Trophoblast cell (in vitro differentiated cells and primary cell): ENCODE measurements around the gene ELP1.
"Not testable (repeated sequence)": the region's sequence is repeated elsewhere in the genome, so short reads cannot be mapped to it uniquely, and the experiment has no call there.

Source experiments
- DNase-seq, 2 donors: peaks; one replicate each; pipeline ENCODE4 v3.0.0-alpha.2; 2016
- H2AFZ ChIP-seq: 2 replicates; pipeline ENCODE4 v1.6.1; 2013; ENCODE audit warnings: low read length, moderate library complexity, mild to moderate bottlenecking; ENCODE audit not compliant: insufficient read depth, poor library complexity
- H2AK5ac ChIP-seq: 2 replicates; pipeline ENCODE4 v1.6.1; 2013; ENCODE audit warnings: mild to moderate bottlenecking, low read length
- H2BK120ac ChIP-seq: 2 replicates; pipeline ENCODE4 v1.6.1; 2013; ENCODE audit warnings: low read length, mild to moderate bottlenecking, moderate library complexity; ENCODE audit not compliant: insufficient read depth, poor library complexity
- H2BK12ac ChIP-seq: 2 replicates; pipeline ENCODE4 v1.6.1; 2013; ENCODE audit warnings: mild to moderate bottlenecking, low read length, moderate library complexity
- H2BK5ac ChIP-seq: 2 replicates; pipeline ENCODE4 v1.6.1; 2013; ENCODE audit warnings: low read length, low read depth, moderate library complexity, mild to moderate bottlenecking; ENCODE audit not compliant: poor library complexity
- H3K14ac ChIP-seq: 2 replicates; pipeline ENCODE4 v1.6.1; 2013; ENCODE audit warnings: mild to moderate bottlenecking, low read length
- H3K18ac ChIP-seq: 2 replicates; pipeline ENCODE4 v1.6.1; 2013; ENCODE audit warnings: mild to moderate bottlenecking, low read length
- H3K23ac ChIP-seq: 2 replicates; pipeline ENCODE4 v1.6.1; 2013; ENCODE audit warnings: low read length
- H3K27ac ChIP-seq: 2 replicates; pipeline ENCODE4 v1.5.1; 2013; ENCODE audit warnings: low read depth, mild to moderate bottlenecking, inconsistent platforms, low read length, moderate library complexity
- H3K27me3 ChIP-seq: 2 replicates; pipeline ENCODE4 v1.6.1; 2013; ENCODE audit warnings: inconsistent platforms, mild to moderate bottlenecking, low read length, moderate library complexity; ENCODE audit not compliant: insufficient read depth
- H3K36me3 ChIP-seq, 2 experiments: 1 replicate in 1 of 2; 2 replicates in 1 of 2; pipeline ENCODE4 v1.6.1; 2013; ENCODE audit warnings: low read length in 2 of 2, mild to moderate bottlenecking in 2 of 2, moderate library complexity in 1 of 2; ENCODE audit not compliant: insufficient read depth in 2 of 2, control insufficient read depth in 1 of 2
- H3K4ac ChIP-seq: 2 replicates; pipeline ENCODE4 v1.6.1; 2013; ENCODE audit warnings: low read depth, mild to moderate bottlenecking, low read length, moderate library complexity
- H3K4me1 ChIP-seq, 2 experiments: 1 replicate in 1 of 2; 2 replicates in 1 of 2; pipeline ENCODE4 v1.6.1; 2013; ENCODE audit warnings: low read length in 2 of 2, mild to moderate bottlenecking in 2 of 2, moderate library complexity in 1 of 2; ENCODE audit not compliant: insufficient read depth in 2 of 2, control insufficient read depth in 1 of 2
- H3K4me2 ChIP-seq: 2 replicates; pipeline ENCODE4 v1.6.1; 2013; ENCODE audit warnings: inconsistent platforms, mild to moderate bottlenecking, low read length, moderate library complexity
- H3K4me3 ChIP-seq: 2 replicates; pipeline ENCODE4 v1.5.1; 2013; ENCODE audit warnings: mild to moderate bottlenecking, low read depth, low read length, inconsistent platforms
- H3K79me1 ChIP-seq: one replicate; pipeline ENCODE4 v1.6.1; 2013; ENCODE audit warnings: low read length
- H3K79me2 ChIP-seq: 2 replicates; pipeline ENCODE4 v1.6.1; 2013; ENCODE audit warnings: low read length, mild to moderate bottlenecking; ENCODE audit not compliant: control insufficient read depth, insufficient read depth, poor library complexity
- H3K9ac ChIP-seq: 2 replicates; pipeline ENCODE4 v1.6.1; 2013; ENCODE audit warnings: mild to moderate bottlenecking, low read length
- H3K9me3 ChIP-seq: 2 replicates; pipeline ENCODE4 v1.6.1; 2013; ENCODE audit warnings: low read depth, mild to moderate bottlenecking, control low read depth, inconsistent platforms, low read length; ENCODE audit not compliant: insufficient read depth
- H4K12ac ChIP-seq: 2 replicates; pipeline ENCODE4 v1.6.1; 2013; ENCODE audit warnings: low read depth, mild to moderate bottlenecking, low read length, moderate library complexity
- H4K8ac ChIP-seq: 2 replicates; pipeline ENCODE4 v1.6.1; 2013; ENCODE audit warnings: low read depth, mild to moderate bottlenecking, low read length, moderate library complexity
- H4K91ac ChIP-seq: one replicate; pipeline ENCODE4 v1.6.1; 2013; ENCODE audit warnings: low read depth, mild to moderate bottlenecking, low read length, moderate library complexity
- WGBS: extraction: QIAGEN DNeasy Blood & Tissue Kit; methylation state at CpG from one replicate; pipeline ENCODE4 v1.1.7; 2013; ENCODE audit warnings: missing lambda C conversion rate; ENCODE audit not compliant: insufficient read length, insufficient coverage; ENCODE audit errors: extremely low coverage; 5-methylcytosine and 5-hydroxymethylcytosine counted together

The ELP1 gene

GRCh38 chr9:108972626-108973209 lies 38.8 kb upstream of the ELP1 start:
- no CpG with 5 or more reads among the region's 2 CpGs for whole genome bisulfite sequencing
- Histone ChIP-seq H2AFZ (no peak overlapping the region), H3K23ac (no peak overlapping the region), H3K9ac (no peak overlapping the region), H3K4me3 (no peak overlapping the region), H3K4ac (no peak overlapping the region), H3K9me3 (no peaks in the 10 kb centered on the region), H3K18ac (no peak overlapping the region), H3K14ac (no peak overlapping the region), H3K79me1 (no peaks in the 10 kb centered on the region), H4K8ac (no peak overlapping the region), H4K91ac (no peak overlapping the region), H3K4me1 (no peaks in the 10 kb centered on the region), H2BK12ac (no peak overlapping the region), H4K12ac (no peak overlapping the region), H3K27ac (no peak overlapping the region), H2BK5ac (no peak overlapping the region), H2AK5ac (no peak overlapping the region), H2BK120ac (no peak overlapping the region), H3K27me3 (no peaks in the 10 kb centered on the region), H3K4me2 (no peak overlapping the region), H3K36me3 (peaks cover 7 to 10% of the 10 kb centered on the region in 2 experiments), H3K79me2 (no peaks in the 10 kb centered on the region)
- no peak for DNase-seq

- Histone ChIP-seq H3K18ac (no peak overlapping the region), H3K4me3 (no peak overlapping the region), H3K27ac (no peak overlapping the region), H4K91ac (no peak overlapping the region), H3K14ac (no peak overlapping the region), H2BK5ac (no peak overlapping the region), H2AFZ (no peak overlapping the region), H3K4me2 (no peak overlapping the region), H2BK12ac (no peak overlapping the region), H4K12ac (no peak overlapping the region), H2AK5ac (no peak overlapping the region), H3K4me1 (no peaks in the 10 kb centered on the region), H3K4ac (no peak overlapping the region), H3K27me3 (no peaks in the 10 kb centered on the region), H3K79me2 (no peaks in the 10 kb centered on the region), H3K36me3 (peaks cover 7 to 10% of the 10 kb centered on the region in 2 experiments), H3K9me3 (no peaks in the 10 kb centered on the region), H2BK120ac (no peak overlapping the region), H4K8ac (no peak overlapping the region), H3K23ac (no peak overlapping the region), H3K79me1 (no peaks in the 10 kb centered on the region), H3K9ac (no peak overlapping the region)
- no CpG with 5 or more reads among the region's 3 CpGs for WGBS
- DNase-seq: no peak
Measured at GRCh38 chr9:108972186-108972585, 38.3 kb upstream of the ELP1 start.

- not testable (repeated sequence) for H3K9me3 ChIP-seq
- WGBS: no CpG with 5 or more reads among the region's 2 CpGs
Measured at GRCh38 chr9:108971392-108971791, 37.5 kb upstream of the ELP1 start.

GRCh38 chr9:108967916-108968315 lies 34.0 kb upstream of the ELP1 start:
- Histone ChIP-seq H2AFZ (no peak overlapping the region), H4K8ac (no peak overlapping the region), H4K91ac (no peak overlapping the region), H3K18ac (no peak overlapping the region), H3K4me3 (no peak overlapping the region), H3K79me1 (no peaks in the 10 kb centered on the region), H3K79me2 (no peaks in the 10 kb centered on the region), H3K4ac (no peak overlapping the region), H3K4me2 (no peak overlapping the region), H3K4me1 (peaks cover 0 to 2% of the 10 kb centered on the region in 2 experiments), H2BK120ac (no peak overlapping the region), H3K36me3 (peaks cover 8 to 12% of the 10 kb centered on the region in 2 experiments), H4K12ac (no peak overlapping the region), H2BK5ac (no peak overlapping the region), H2BK12ac (no peak overlapping the region), H3K23ac (no peak overlapping the region), H3K27me3 (no peaks in the 10 kb centered on the region), H2AK5ac (no peak overlapping the region), H3K9me3 (no peaks in the 10 kb centered on the region), H3K14ac (no peak overlapping the region), H3K27ac (no peak overlapping the region), H3K9ac (no peak overlapping the region)
- no peak for DNase-seq

More at GRCh38 chr9:108971392-108971791, 37.5 kb upstream of the ELP1 start:
- H2AFZ ChIP-seq, H2BK5ac ChIP-seq, H3K23ac ChIP-seq, H3K4ac ChIP-seq, H4K12ac ChIP-seq, H2AK5ac ChIP-seq, H3K14ac ChIP-seq, H3K27me3 ChIP-seq, H3K9ac ChIP-seq, H3K36me3 ChIP-seq, H4K8ac ChIP-seq, H2BK12ac ChIP-seq, H3K27ac ChIP-seq, DNase-seq, H2BK120ac ChIP-seq, H3K4me2 ChIP-seq, H3K4me1 ChIP-seq, H4K91ac ChIP-seq, H3K79me2 ChIP-seq, H3K4me3 ChIP-seq, H3K18ac ChIP-seq, H3K79me1 ChIP-seq: not testable (repeated sequence)
